Stomach (tissue), 9 donors: Measurements from ENCODE around the gene MCF2L2. TPM values are rescaled to one million over a fixed set of nuclear protein-coding genes. Genes with fewer than 3 reads are reported as not detected.

Experiments
- DNase-seq, 2 donors: peaks; one replicate each; pipeline versions ENCODE4 v3.0.0 to v3.0.0-alpha.2; 2013 to 2019
- H3K27ac ChIP-seq, 5 donors: fragments of 200-600 bp in 4 of 5; sonication (generic) in 4 of 5; one replicate each; pipeline ENCODE4 v1.5.1; 2013 to 2019; ENCODE audit warnings: mild to moderate bottlenecking in 1 of 5, moderate library complexity in 1 of 5
- H3K27me3 ChIP-seq, 3 donors: fragments of 200-600 bp; sonication (generic); one replicate each; pipeline ENCODE4 v1.5.1; 2017 to 2019; ENCODE audit warnings: mixed run types in 1 of 3
- H3K36me3 ChIP-seq, 4 donors: fragments of 200-600 bp; sonication (generic); 1 replicate in 3 of 4; 2 replicates in 1 of 4; pipeline ENCODE4 v1.5.1; 2016 to 2019
- H3K4me1 ChIP-seq, 4 donors: fragments of 200-600 bp; sonication (generic); one replicate each; pipeline ENCODE4 v1.5.1; 2016 to 2019
- H3K4me3 ChIP-seq, 4 donors: fragments of 200-600 bp; sonication (generic) in 3 of 4; one replicate each; pipeline ENCODE4 v1.5.1; 2016 to 2019; ENCODE audit warnings: mild to moderate bottlenecking in 1 of 4
- H3K9me3 ChIP-seq, 4 donors: fragments of 200-600 bp; sonication (generic); one replicate each; pipeline ENCODE4 v1.5.1; 2016 to 2019
- CTCF ChIP-seq, 7 experiments: fragments of 450-650 bp in 4 of 7; fragments of 200-600 bp in 3 of 7; sonication (generic) in 3 of 7; IDR thresholded peaks; one replicate each; pipeline ENCODE4 v1.5.1; 2016 to 2019; ENCODE audit warnings: antibody characterized with exemption in 7 of 7, control low read depth in 2 of 7, mild to moderate bottlenecking in 1 of 7
- EP300 ChIP-seq: sonication (generic); formaldehyde crosslinking; IDR thresholded peaks from one replicate; pipeline ENCODE4 v1.6.1; 2017; ENCODE audit warnings: antibody characterized with exemption
- POLR2A ChIP-seq, 4 donors: fragments of 450-650 bp; IDR thresholded peaks; one replicate each; pipeline ENCODE4 v1.6.1; 2016; ENCODE audit warnings: antibody characterized with exemption in 4 of 4, control low read depth in 2 of 4, mild to moderate bottlenecking in 1 of 4, moderate library complexity in 1 of 4
- POLR2AphosphoS5 ChIP-seq, 3 donors: sonication (generic); formaldehyde crosslinking; IDR thresholded peaks; one replicate each; pipeline ENCODE4 v1.6.1; 2016; ENCODE audit warnings: antibody characterized with exemption in 3 of 3
- WGBS, 5 donors: extraction: QIAGEN DNeasy Blood & Tissue Kit in 3 of 5; methylation state at CpG; one replicate each; pipeline versions ENCODE4 v1.1.5 to v1.1.7; 2013 to 2018; 5-methylcytosine and 5-hydroxymethylcytosine counted together
- intact Hi-C: fragments of 100-400 bp; cut with DNase I; formaldehyde crosslinking; loops from one replicate; pipeline ENCODE4 v1.15.1; 2023; ENCODE audit warnings: low total_unique reads
- polyA plus RNA-seq, 3 donors: library from polyadenylated mRNA; stranded (reverse); fragments of 200-250 nt; gene quantifications; one replicate each; pipeline ENCODE4 v1.2.3, GENCODE V29; 2013
- total RNA-seq, 5 donors: library from RNA; depleted of rRNA; stranded (reverse); fragments of >200 nt; gene quantifications; one replicate each; pipeline versions ENCODE4 v1.1.0 to v1.2.3, GENCODE V29; 2014 to 2016
- donor health status: healthy with polysubstance abuse.
- donor health status: Bipolar disorder and iron deficiency.
- donor health status: healthy.

MCF2L2 gene
- total and polyA plus RNA-seq, 8 donors = 0.05 to 2.0 (median 0.22) TPM; not detected in 2

GRCh38 chr3:183313351-183313750 is 115.1 kb downstream of the MCF2L2 start:
- DNase-seq = no peak
- WGBS, 5 donors = 82 to 94% (median 88%) methylated on average over 4 of the region's 4 CpGs
- Histone ChIP-seq H3K27ac (no peak overlapping the region), H3K4me3 (no peak overlapping the region), H3K27me3 (no peaks in the 10 kb centered on the region), H3K36me3 (no peaks in the 10 kb centered on the region), H3K4me1 (peaks cover 0 to 4% (median 0%) of the 10 kb centered on the region in 4 donors), H3K9me3 (no peaks in the 10 kb centered on the region)
- no peak for TF ChIP-seq POLR2AphosphoS5 (IDR thresholded peaks at IDR 0.05)
- no peak for TF ChIP-seq CTCF (IDR thresholded peaks at IDR 0.05)
- TF ChIP-seq POLR2A (IDR thresholded peaks at IDR 0.05) = no peak
- TF ChIP-seq EP300 = no peak
- intact Hi-C loops = no loop called here

GRCh38 chr3:183312433-183312832 is 116.0 kb downstream of the MCF2L2 start:
- WGBS, 5 donors = 82 to 91% (median 89%) methylated on average over 2 of the region's 2 CpGs
- no peak overlapping the region for H3K4me3 ChIP-seq
- no peaks in the 10 kb centered on the region for H3K9me3 ChIP-seq
- TF ChIP-seq CTCF (IDR thresholded peaks at IDR 0.05) (no peak), POLR2AphosphoS5 (IDR thresholded peaks at IDR 0.05) (no peak), POLR2A (IDR thresholded peaks at IDR 0.05) (no peak), EP300 (no peak)
- intact Hi-C loops = no loop called here
- no peak overlapping the region for H3K27ac ChIP-seq
- H3K27me3 ChIP-seq = no peaks in the 10 kb centered on the region
- no peak for DNase-seq
- no peaks in the 10 kb centered on the region for H3K36me3 ChIP-seq
- H3K4me1 ChIP-seq = peaks cover 0 to 7% (median 2%) of the 10 kb centered on the region in 4 donors

- Histone ChIP-seq H3K27ac (no peak overlapping the region), H3K27me3 (no peaks in the 10 kb centered on the region), H3K36me3 (no peaks in the 10 kb centered on the region), H3K4me1 (peaks cover 0 to 19% (median 11%) of the 10 kb centered on the region in 4 donors), H3K9me3 (no peaks in the 10 kb centered on the region), H3K4me3 (no peak overlapping the region)
- no peak for DNase-seq
- TF ChIP-seq EP300 (no peak), CTCF (IDR thresholded peaks at IDR 0.05) (no peak), POLR2AphosphoS5 (IDR thresholded peaks at IDR 0.05) (no peak), POLR2A (IDR thresholded peaks at IDR 0.05) (no peak)
- WGBS, 5 donors = 86 to 94% (median 91%) methylated on average over 3 of the region's 3 CpGs
- intact Hi-C loops = no loop called here
These were observed 117.5 kb downstream of the MCF2L2 start for GRCh38 chr3:183310936-183311335.

- TF ChIP-seq EP300 (no peak), POLR2A (IDR thresholded peaks at IDR 0.05) (no peak), CTCF (IDR thresholded peaks at IDR 0.05) (no peak), POLR2AphosphoS5 (IDR thresholded peaks at IDR 0.05) (no peak)
- H3K9me3 ChIP-seq = no peaks in the 10 kb centered on the region
- H3K4me3 ChIP-seq = no peak overlapping the region
- 33 to 47% (median 39%) methylated on average over 5 of the region's 5 CpGs for WGBS, 5 donors
- peak; percentile 50 to 54 for DNase-seq
- intact Hi-C loops = no loop called here
- H3K27me3 ChIP-seq = no peaks in the 10 kb centered on the region
- H3K27ac ChIP-seq = no peak overlapping the region
- H3K36me3 ChIP-seq = no peaks in the 10 kb centered on the region
- peaks cover 7 to 21% (median 13%) of the 10 kb centered on the region in 4 donors for H3K4me1 ChIP-seq
These were observed 119.1 kb downstream of the MCF2L2 start for GRCh38 chr3:183309276-183309675.
